ENCODE measurements around the gene CLSTN3.

DNA sequence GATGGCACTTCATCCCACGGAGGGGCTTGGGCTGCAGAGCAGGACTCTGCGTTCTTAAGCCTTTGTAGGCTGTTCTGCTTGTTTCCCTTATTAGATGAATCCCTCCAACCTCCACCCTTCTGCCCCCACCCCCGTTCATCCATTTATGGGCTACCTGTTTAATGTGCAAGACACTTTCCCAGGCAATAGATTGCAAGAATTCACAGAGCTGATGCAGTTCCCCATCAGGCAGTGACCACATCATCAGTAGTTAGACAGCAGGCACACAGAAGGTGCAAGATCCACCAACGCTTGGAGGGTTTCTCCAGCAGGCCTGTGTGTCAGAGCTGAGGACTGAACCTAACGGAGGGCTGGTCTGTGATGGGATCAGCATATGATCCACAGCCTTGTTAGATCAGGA lies 36.7 kb upstream of the CLSTN3 start:
- no peak for TF ChIP-seq GATA2 (IDR thresholded peaks at IDR 0.05; ENCODE audit: low read depth, low read length)
- TF ChIP-seq GATA3 (IDR thresholded peaks at IDR 0.05; ENCODE audit: low read depth, low read length): no peak
